Activated CD4-positive, alpha-beta T cell treated with anti-CD3 and anti-CD28 coated beads, Interleukin-2, amount 50 U/mL, for 48 hours (primary cell): Measurements from ENCODE around the gene KLF15.

Source experiments
- DNase-seq, 2 experiments: peaks; one replicate each; pipeline ENCODE4 v3.0.0-alpha.2; 2020

KLF15 gene

GRCh38 chr3:126304291-126304690, 52.9 kb downstream of the KLF15 start:
- no peak for DNase-seq

DNA sequence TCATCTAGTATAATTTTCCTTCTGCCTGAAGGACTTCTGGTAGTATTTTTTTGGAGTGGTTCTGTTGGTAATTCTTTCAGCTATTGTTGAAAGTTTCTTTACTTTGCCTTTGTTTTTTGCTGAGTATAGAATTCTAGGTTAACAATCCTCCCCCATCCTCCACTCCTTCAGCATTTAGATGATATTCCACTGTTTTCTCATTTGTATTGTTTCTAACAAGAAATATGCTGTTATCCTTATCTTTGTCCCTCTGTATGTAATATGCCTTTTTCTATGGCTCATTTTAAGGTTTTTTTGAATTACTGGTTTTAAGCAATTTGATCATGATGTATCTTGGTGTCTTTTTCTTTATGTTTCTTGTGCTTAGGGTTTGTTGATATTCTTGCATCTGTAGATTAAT, 53.9 kb downstream of the KLF15 start:
- no peak for DNase-seq

GRCh38 chr3:126300761-126301481, 56.3 kb downstream of the KLF15 start:
- DNase-seq = no peak

DNA sequence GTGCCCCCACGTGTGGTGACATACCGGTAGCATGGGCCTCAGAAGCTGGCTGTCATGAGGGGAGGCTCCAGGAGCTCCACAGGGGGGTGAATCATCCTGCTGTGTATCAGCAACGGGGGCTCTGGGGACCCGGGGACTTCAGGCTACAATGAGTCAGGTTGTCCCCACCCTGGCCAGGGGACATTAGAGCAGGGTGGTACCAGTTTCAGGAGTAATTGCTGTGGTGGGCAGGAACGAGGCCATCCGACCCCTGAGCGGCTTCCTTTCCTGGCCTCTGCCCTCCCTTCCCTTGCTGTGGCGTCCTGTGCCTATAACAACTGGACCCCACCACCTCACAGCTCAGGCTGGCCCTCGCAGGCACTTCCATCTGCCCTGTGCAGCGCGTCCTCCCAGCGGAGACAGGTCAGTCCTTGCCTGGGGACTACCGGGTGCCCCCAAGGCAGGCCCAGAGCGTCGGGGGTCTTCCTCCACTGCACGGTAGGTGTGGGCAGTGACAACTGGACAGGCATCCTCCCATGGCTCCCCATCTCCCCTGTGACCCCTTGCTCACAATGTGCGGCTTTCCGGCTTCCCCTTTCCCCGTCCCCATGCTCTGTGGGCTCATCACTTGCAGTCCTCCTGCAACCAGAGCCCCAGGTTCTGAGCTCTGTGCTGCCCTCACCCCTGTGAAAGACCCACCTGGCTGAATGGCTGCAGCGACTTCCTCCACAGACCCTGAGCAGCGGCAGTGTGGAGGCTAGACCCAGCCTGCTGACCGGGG, 57.0 kb downstream of the KLF15 start:
- no peak for DNase-seq

- no peak for DNase-seq
Observed at GRCh38 chr3:126295407-126295939, 61.7 kb downstream of the KLF15 start.

DNA sequence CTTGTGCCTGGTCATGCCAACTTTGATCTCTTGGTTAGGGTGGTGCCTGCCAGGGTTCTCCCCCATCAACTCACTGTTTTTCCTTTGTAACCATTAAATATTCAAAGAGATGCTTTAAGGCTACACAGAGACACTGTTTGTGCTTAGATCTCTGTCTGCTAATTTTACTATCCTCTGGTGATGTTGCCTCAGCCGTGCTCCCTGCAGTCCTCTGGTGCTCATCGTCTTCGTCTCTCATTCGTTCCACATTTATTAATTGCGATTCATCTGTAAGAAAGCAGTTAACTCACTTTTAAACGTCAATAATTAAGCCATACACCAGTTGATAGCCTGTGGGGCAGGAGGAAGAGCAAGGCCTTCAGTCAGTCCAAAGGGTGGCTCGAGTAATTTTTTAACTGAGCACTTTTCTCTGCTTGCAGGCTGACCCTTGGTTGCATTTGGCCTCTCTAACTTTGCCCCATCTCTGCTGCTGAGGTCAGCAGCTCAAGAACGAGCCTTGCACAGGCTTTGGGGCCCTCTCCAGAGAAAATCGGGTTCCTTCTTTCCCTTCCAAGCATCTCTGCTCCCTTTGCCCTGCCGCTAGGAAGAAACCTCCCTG, 62.9 kb downstream of the KLF15 start:
- DNase-seq = no peak

- DNase-seq = no peak
Observed at GRCh38 chr3:126293370-126294082, 63.7 kb downstream of the KLF15 start.
